K562 (cell line): ENCODE measurements around the gene NR1H2. TPM values are rescaled to one million over a fixed set of nuclear protein-coding genes. Genes with fewer than 3 reads are reported as not detected.

Experiments used
- ATF4 ChIP-seq: fragments of 450-650 bp; formaldehyde crosslinking; IDR thresholded peaks from 2 replicates; pipeline ENCODE4 v1.4.0; 2022; ENCODE audit warnings: mild to moderate bottlenecking, moderate library complexity
- BMI1 ChIP-seq: fragments of 150-350 bp; IDR thresholded peaks from 2 replicates; pipeline ENCODE4 v1.6.1; 2014; ENCODE audit warnings: low read length
- CHD4 ChIP-seq: fragments of 200-600 bp; sonication (generic); IDR thresholded peaks from 3 replicates; pipeline ENCODE4 v1.6.1; 2012; ENCODE audit warnings: low read depth, mild to moderate bottlenecking, mixed read lengths, low read length, inconsistent platforms; ENCODE audit not compliant: insufficient read depth, insufficient replicate concordance, poor library complexity, severe bottlenecking
- EHMT2 ChIP-seq: fragments of 450-650 bp; IDR thresholded peaks from 2 replicates; pipeline ENCODE4 v1.6.1; 2018; ENCODE audit warnings: antibody characterized with exemption
- EP300 ChIP-seq: IDR thresholded peaks from 2 replicates; pipeline ENCODE4 v1.6.1; 2012; ENCODE audit warnings: low read length, improper control_type of control experiment
- EZH2 ChIP-seq: IDR thresholded peaks from 2 replicates; pipeline ENCODE4 v1.6.1; 2012; ENCODE audit warnings: low read depth, mild to moderate bottlenecking, inconsistent platforms, low read length, borderline replicate concordance
- FOXM1 ChIP-seq, 2 experiments: fragments of 450-650 bp in 1 of 2; sonication (generic) in 1 of 2; formaldehyde crosslinking in 1 of 2; IDR thresholded peaks; 2 replicates each; pipeline versions ENCODE4 v1.6.1 to v1.9.0; 2017 to 2022; ENCODE audit warnings: low read depth in 2 of 2, mild to moderate bottlenecking in 2 of 2, missing genetic modification reagents in 1 of 2, moderate library complexity in 1 of 2
- FOXP1 ChIP-seq: sonication (generic); formaldehyde crosslinking; IDR thresholded peaks from 2 replicates; pipeline ENCODE4 v1.8.0; 2022; ENCODE audit warnings: mild to moderate bottlenecking, missing genetic modification reagents
- HINFP ChIP-seq: fragments of 450-650 bp; conservative IDR thresholded peaks from 2 replicates; pipeline ENCODE4 v1.6.1; 2016; ENCODE audit warnings: missing genetic modification characterization, low read depth, mild to moderate bottlenecking, control low read depth, missing compliant biosample characterization
- IFI16 ChIP-seq: fragments of 250-450 bp; sonication (Bioruptor Pico); IDR thresholded peaks from 2 replicates; pipeline ENCODE4 v2.1.2; 2022; ENCODE audit warnings: mild to moderate bottlenecking, inconsistent platforms
- MTA3 ChIP-seq: fragments of 450-650 bp; formaldehyde crosslinking; IDR thresholded peaks from 2 replicates; pipeline ENCODE4 v1.6.1; 2017; ENCODE audit warnings: mild to moderate bottlenecking, borderline replicate concordance
- NFATC3 ChIP-seq: fragments of 450-650 bp; IDR thresholded peaks from 2 replicates; pipeline ENCODE4 v1.6.1; 2017; ENCODE audit warnings: mild to moderate bottlenecking
- NONO ChIP-seq, 2 experiments: fragments of 200-400 bp in 1 of 2; fragments of 450-650 bp in 1 of 2; formaldehyde crosslinking in 1 of 2; IDR thresholded peaks; 2 replicates each; pipeline ENCODE4 v1.6.1; 2017; ENCODE audit warnings: low read depth in 2 of 2, mild to moderate bottlenecking in 2 of 2, moderate library complexity in 2 of 2, low read length in 1 of 2
- SMARCA4 ChIP-seq: fragments of 450-650 bp; IDR thresholded peaks from 2 replicates; pipeline ENCODE4 v1.6.1; 2016
- SREBF1 ChIP-seq: fragments of 150-350 bp; IDR thresholded peaks from 2 replicates; pipeline ENCODE4 v1.6.1; 2014; ENCODE audit warnings: antibody characterized with exemption, low read depth, low read length, borderline replicate concordance
- TEAD4 ChIP-seq, 2 experiments: sonication (generic) in 1 of 2; formaldehyde crosslinking in 1 of 2; IDR thresholded peaks; 2 replicates each; pipeline versions ENCODE4 v1.6.1 to v1.8.0; 2012 to 2022; ENCODE audit warnings: borderline replicate concordance in 1 of 2, inconsistent platforms in 1 of 2, low read length in 1 of 2, mild to moderate bottlenecking in 1 of 2, missing genetic modification reagents in 1 of 2
- ZBTB1 ChIP-seq: sonication (generic); formaldehyde crosslinking; IDR thresholded peaks from 2 replicates; pipeline ENCODE4 v1.8.1; 2023; ENCODE audit warnings: missing genetic modification reagents, low read depth, mild to moderate bottlenecking, borderline replicate concordance
- ZNF280B ChIP-seq: fragments of 250-450 bp; sonication (Bioruptor Pico); IDR thresholded peaks from 2 replicates; pipeline ENCODE4 v1.5.1; 2021; ENCODE audit warnings: mild to moderate bottlenecking
- ZNF436 ChIP-seq: fragments of 250-450, 450-650 bp; sonication (Bioruptor Pico); formaldehyde crosslinking; IDR thresholded peaks from 2 replicates; pipeline ENCODE4 v1.7.0; 2020; ENCODE audit warnings: mild to moderate bottlenecking
- ZNF551 ChIP-seq: fragments of 250-450 bp; sonication (Bioruptor Pico); IDR thresholded peaks from 2 replicates; pipeline ENCODE4 v1.5.0; 2021; ENCODE audit warnings: mild to moderate bottlenecking, moderate library complexity
- ZNF589 ChIP-seq: fragments of 200-800 bp; sonication (Bioruptor generic); IDR thresholded peaks from 2 replicates; pipeline ENCODE4 v1.6.1; 2016; ENCODE audit warnings: low read depth, missing genetic modification characterization, missing compliant biosample characterization
- ZNF764 ChIP-seq: fragments of 250-450 bp; sonication (Bioruptor Pico); IDR thresholded peaks from 2 replicates; pipeline ENCODE4 v1.4.0; 2020; ENCODE audit warnings: low read depth, mild to moderate bottlenecking, moderate library complexity
- ZSCAN29 ChIP-seq: fragments of 450-650 bp; IDR thresholded peaks from 2 replicates; pipeline ENCODE4 v1.6.1; 2017
- polyA plus RNA-seq, 8 experiments: library from polyadenylated mRNA; depleted of rRNA in 4 of 8; stranded (reverse) in 5 of 8; unstranded in 3 of 8; fragments of >200 nt; fragmentation: Nextera tagmentation in 2 of 8; fragmentation: Illumina TruSeq in 1 of 8; extraction: Ambion mirVana in 2 of 8; extraction: Trizol in 1 of 8; gene quantifications; 2 replicates each; pipeline versions ENCODE4 v1.2.1 to v1.2.3, GENCODE V29; 2011 to 2014; ENCODE audit warnings: inconsistent platforms in 1 of 8, missing spikeins in 1 of 8
- total RNA-seq, 7 experiments: library from RNA; depleted of rRNA in 6 of 7; stranded (reverse); fragments of >200 nt in 6 of 7; fragmentation: Illumina TruSeq in 2 of 7; extraction: Trizol in 2 of 7; gene quantifications; 2 replicates each; pipeline versions ENCODE4 v1.2.1 to v1.2.3, GENCODE V29; 2011 to 2021; ENCODE audit warnings: low replicate concordance in 1 of 7

NR1H2 gene
- total and polyA plus RNA-seq, 9 of the 15 experiments (the other 6 are each of a cell fraction or from before 2014, with no cell fraction given) = 0.11 to 73.8 (median 24.0) TPM

GRCh38 chr19:50368649-50369570 lies 7.3 kb upstream of the NR1H2 start (continued):
- TF ChIP-seq CHD4 (no peak), ATF4 (CRISPR knock-in tag) (no peak), IFI16 (CRISPR knock-in tag) (no peak), ZNF764 (no peak), ZNF436 (CRISPR knock-in tag) (no peak), ZBTB1 (CRISPR knock-in tag) (no peak), EZH2 (no peak), FOXP1 (CRISPR knock-in tag) (no peak), TEAD4 (IDR thresholded peaks at IDR 0.05; ENCODE audit: low read length) (0 out of 2 replicates have a peak, but pooled peaks have one; percentile 9), TEAD4 (CRISPR knock-in tag; IDR thresholded peaks at IDR 0.05; ENCODE audit: borderline replicate concordance) (no peak), NFATC3 (no peak), EHMT2 (no peak), BMI1 (no peak), NONO (IDR thresholded peaks at IDR 0.05; ENCODE audit: low read depth in 2 of 2, low read length in 1 of 2) (no peak), ZNF280B (no peak), MTA3 (no peak), ZSCAN29 (no peak), EP300 (no peak), SREBF1 (no peak), ZNF551 (no peak), FOXM1 (IDR thresholded peaks at IDR 0.05; ENCODE audit: low read depth) (no peak; the same call in 1 of the 2 replicates), FOXM1 (CRISPR knock-in tag; IDR thresholded peaks at IDR 0.05; ENCODE audit: low read depth) (no peak), HINFP (no peak), ZNF589 (CRISPR knock-in tag) (no peak), SMARCA4 (peak; percentile 42; the same call in 1 of the 2 replicates)
